ENCODE results near the gene NAT8L.

- TF ChIP-seq CTCF (IDR thresholded peaks at IDR 0.05) (no peak), EP300 (IDR thresholded peaks at IDR 0.05) (no peak), POLR2A (IDR thresholded peaks at IDR 0.05; ENCODE audit: low read depth) (no peak)
Observed at GRCh38 chr4:2060611-2061185, 1.6 kb downstream of the NAT8L start.

Data from esophagus muscularis mucosa (tissue), 4 donors.